ENCODE measurements around the gene HAGH.
"Not testable (repeated sequence)": the region's sequence is repeated elsewhere in the genome, so short reads cannot be mapped to it uniquely, and the experiment has no call there.

HAGH gene

DNA sequence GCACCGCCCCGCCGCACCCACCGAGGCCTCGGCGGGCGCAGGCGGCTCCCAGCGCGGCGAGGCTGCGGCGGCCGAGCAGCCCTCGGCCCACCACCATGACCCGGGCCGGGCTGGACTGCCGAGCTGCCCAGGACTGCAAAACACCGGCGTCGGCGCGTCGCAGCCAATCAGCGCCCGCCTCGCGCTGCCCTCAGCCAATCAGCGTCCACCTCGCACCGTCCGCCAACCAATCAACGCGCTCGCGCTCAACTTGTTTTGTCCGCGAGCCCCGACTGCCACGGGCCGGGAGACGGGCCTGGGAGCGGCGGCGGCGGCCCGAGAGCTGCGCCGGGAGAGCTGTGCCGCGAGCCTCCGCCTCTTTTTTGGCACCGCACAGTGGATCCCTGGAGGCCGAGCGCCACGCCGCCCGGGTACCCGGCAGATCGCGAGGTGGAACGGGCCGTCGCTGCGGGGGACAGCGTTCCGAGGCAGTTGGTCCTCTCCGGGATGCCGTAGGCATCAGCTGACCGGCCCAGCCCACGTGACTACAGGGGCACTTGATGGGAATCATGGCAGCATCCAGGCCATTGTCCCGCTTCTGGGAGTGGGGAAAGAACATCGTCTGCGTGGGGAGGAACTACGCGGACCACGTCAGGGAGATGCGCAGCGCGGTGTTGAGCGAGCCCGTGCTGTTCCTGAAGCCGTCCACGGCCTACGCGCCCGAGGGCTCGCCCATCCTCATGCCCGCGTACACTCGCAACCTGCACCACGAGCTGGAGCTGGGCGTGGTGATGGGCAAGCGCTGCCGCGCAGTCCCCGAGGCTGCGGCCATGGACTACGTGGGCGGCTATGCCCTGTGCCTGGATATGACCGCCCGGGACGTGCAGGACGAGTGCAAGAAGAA, at the start of gene HAGH, which contains the start of gene FAHD1:
TSS of gene HAGH (minus strand) at position 135 of the 883 bp plus-strand sequence. CDS start at position 97, 38 bp downstream.
TSS of gene FAHD1 (plus strand) at position 516 of the 883 bp plus-strand sequence. CDS start at position 549, 33 bp downstream.
- DNase-seq (ENCODE audit: low read depth, low spot score) = no peak

DNA sequence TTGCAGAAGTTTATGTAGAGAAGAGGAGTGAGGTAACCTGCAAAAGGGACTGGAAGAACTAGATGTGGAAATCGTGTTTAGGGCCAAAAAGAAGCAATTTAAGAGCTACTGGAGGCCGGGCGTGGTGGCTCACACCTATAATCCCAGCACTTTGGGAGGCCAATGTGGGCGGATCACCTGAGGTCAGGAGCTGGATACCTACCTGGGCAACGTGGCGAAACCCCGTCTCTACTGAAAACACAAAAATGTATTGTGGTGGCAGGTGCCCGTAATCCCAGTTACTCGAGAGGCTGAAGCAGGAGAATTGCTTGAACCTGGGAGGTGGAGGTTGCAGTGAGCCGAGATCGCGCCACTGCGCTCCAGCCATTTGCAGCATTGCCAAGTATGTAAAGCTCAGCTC, 49.4 kb upstream of the HAGH start:
- not testable (repeated sequence) for DNase-seq (ENCODE audit: low read depth, low spot score)

GRCh38 chr16:1874854-1875253, 48.2 kb upstream of the HAGH start:
- no peak for DNase-seq (ENCODE audit: low read depth, low spot score)

GRCh38 chr16:1871974-1872635, 45.5 kb upstream of the HAGH start, which contains the start of gene MEIOB:
MEIOB (minus strand) TSS chr16:1872164; CDS start chr16:1868175, 3,989 bp downstream.
- no peak for DNase-seq (ENCODE audit: low read depth, low spot score)

- no peak for DNase-seq (ENCODE audit: low read depth, low spot score)
Measured at GRCh38 chr16:1870365-1871082, 43.9 kb upstream of the HAGH start.

DNA sequence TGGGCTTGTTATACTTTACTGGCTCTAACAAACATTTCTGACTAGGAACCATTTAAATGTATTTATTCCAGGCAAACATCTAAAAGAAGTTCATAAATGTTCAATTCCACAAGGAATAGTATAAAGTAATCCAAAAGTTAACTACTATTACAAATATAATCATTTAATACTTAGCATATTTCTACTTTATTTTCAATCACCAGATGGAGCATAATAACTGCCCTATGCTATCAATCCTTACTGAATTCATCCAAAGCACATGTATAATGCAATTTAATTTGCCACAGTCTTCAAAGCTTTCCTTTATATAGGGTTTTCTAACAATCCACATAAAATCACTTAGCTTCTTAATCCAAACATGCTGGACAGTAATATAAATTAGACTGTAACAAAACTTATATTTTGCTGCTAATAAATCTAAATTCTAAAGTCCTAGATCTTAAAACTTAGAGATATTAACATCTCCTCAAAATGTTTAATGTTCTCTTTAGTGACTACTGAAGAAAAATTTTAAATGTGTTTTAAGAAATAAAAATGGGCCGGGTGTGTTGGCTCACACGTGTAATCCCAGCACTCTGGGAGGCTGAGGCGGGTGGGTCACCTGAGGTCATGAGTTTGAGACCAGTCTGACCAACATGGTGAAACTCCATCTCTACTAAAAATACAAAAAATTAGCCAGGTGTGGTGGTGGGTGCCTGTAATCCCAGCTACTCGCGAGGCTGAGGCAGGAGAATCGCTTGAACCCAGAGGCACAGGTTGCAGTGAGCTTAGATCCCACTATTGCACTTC, 39.5 kb upstream of the HAGH start:
- no peak for DNase-seq (ENCODE audit: low read depth, low spot score)

- no peak for DNase-seq (ENCODE audit: low read depth, low spot score)
Measured at GRCh38 chr16:1863681-1864460, 37.2 kb upstream of the HAGH start.

DNA sequence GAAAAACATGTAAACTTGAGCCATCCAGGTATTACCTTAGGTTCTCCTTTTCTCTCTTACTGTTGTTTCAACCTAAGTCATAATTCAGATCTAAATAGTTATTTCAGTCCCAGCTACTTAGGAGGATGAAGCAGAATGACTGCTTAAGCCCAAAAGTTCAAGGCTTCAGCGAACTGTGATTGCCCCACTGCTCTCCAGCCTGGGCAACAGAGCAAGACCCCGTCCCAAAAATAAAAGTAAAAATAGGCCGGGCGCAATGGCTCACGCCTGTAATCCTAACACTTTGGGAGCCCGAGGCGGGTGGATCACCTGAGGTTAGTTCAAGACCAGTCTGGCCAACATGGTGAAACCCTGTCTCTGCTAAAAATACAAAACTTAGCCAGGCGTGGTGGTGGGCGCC, 35.8 kb upstream of the HAGH start:
- DNase-seq (ENCODE audit: low read depth, low spot score) = no peak

DNA sequence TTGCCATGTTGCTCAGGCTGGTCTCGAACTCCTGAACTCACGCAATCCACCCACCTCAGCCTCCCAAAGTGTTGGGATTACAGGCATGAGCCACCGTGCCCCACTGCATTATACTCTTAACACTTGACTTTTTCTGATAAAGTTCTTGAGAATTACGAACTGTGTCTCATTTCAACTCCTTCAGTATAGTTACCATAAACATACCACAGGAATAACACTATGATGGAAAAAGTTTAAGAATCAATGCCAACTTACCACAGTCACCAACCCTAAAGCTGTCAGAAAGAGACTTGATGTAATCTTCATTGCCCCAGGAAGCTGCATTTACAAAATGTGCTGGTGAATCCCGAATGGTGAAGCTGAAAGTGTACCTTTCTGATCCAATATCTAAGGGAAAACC, 35.1 kb upstream of the HAGH start:
- no peak for DNase-seq (ENCODE audit: low read depth, low spot score)

- DNase-seq (ENCODE audit: low read depth, low spot score) = no peak
Measured at GRCh38 chr16:1859650-1860049, 33.0 kb upstream of the HAGH start.

DNA sequence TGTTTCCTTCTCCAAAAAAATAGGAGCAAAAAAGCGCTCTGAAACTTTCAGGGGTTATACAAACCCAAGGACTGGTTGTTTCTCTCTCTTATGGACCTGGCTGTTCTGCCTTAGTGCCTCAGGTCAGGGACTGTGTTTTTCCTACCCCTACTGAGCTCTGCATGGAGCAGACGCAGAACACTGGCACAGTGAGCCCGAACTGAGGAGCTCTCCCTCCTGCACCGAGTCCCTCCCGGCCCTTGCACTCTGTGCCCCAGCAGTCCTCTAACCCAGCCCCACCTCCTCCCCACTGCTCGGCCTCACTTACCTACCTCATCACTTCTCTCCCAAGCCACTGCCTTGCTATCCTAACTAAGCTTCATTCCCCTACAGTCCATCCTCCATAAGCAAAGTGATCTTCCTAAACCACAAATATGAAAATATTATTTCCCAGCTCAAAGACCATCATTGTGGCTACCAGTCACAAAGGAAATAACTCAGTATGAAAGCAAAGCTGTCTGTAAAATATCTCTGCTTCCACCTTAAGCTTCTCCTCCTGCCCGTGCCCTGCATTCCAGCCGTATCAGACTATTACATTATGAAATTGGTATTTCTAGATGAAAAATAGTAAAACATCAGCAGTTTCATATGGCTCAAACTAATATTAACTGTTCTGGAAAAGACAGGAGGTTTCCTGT, 31.7 kb upstream of the HAGH start:
- no peak for DNase-seq (ENCODE audit: low read depth, low spot score)

GRCh38 chr16:1857433-1858097, 30.9 kb upstream of the HAGH start:
- DNase-seq (ENCODE audit: low read depth, low spot score) = no peak

GRCh38 chr16:1851793-1852192, 25.2 kb upstream of the HAGH start:
- DNase-seq (ENCODE audit: low read depth, low spot score) = no peak

GRCh38 chr16:1850981-1851380, 24.4 kb upstream of the HAGH start:
- no peak for DNase-seq (ENCODE audit: low read depth, low spot score)

DNA sequence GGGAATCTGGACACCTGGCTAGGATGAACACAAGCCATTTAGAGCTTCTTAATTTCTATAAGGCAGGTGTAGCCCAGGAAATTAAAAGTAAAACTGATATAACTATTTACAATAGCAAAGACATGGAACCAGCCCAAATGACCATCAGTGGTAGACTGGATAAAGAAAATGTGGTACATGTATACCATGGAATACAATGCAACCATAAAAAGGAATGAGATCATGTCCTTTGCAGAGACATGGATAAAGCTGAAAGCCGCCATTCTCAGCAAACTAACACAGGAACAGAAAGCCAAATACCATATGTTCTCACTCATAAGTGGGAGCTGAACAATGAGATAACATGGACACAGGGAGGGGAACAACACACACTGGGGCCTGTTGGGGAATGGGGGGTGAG, 19.8 kb upstream of the HAGH start:
- no peak for DNase-seq (ENCODE audit: low read depth, low spot score)

DNA sequence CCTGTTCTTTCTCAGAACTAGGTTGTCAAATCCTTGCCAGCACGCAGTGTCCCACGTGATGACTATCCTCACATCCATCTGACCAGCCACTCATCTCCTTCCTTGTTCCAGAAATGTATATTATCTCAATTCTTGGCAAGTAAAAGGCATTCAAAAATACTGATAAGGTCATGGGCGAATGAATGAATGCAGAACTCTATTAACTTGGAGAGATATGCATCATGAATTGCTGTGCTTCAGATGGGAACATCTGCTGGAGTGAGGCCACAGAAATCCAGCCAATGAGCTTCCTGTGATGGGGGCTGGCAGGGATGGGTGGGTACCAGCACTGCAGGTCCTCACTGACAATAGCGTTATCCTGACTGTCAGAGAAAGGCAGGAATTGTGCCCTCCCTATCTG, 19.4 kb upstream of the HAGH start:
- no peak for DNase-seq (ENCODE audit: low read depth, low spot score)

DNA sequence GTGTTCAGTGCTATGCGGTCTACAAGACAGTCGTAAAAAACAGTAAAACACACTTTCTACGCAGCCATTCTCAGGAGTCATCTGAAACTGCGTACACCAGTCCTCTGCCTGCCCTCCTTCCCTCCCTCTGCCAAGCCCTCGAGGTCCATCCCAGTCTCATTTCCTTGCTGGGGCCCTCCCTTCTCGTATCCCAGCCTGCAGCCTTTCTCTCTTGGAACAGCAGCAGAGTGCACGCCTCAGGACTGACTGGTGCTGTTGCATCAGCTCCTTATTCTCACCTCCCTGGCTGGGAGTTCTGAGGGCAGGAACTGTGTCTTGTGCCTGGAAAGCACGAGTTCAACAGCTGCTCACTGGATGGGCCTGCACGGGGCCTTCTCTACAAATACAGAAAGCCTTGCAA, 12.9 kb upstream of the HAGH start:
- DNase-seq (ENCODE audit: low read depth, low spot score) = no peak

DNA sequence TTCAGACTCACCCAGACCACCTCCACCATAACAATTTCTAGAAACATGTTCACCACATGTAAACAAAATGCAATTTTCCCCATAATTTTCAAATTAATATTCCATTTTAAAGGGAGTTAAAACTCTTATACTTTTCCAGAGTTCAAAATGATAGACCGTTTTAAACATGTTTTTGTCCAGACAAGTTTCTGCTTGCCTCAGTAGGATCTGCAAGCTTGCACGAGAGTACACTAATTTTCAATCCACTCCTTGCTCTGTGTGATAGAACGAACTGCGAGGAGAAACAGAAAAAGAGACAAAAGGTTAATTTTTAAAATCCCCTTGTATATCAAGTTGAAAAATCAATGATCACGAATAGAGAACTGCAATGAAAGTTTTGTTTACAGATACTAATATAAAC, 7.5 kb upstream of the HAGH start:
- DNase-seq (ENCODE audit: low read depth, low spot score) = no peak

GRCh38 chr16:1832838-1833454, 6.3 kb upstream of the HAGH start:
- DNase-seq (ENCODE audit: low read depth, low spot score) = no peak

Data from iPS DF 19.7 (cell line).